Activated CD8-positive, alpha-beta memory T cell treated with anti-CD3 and anti-CD28 coated beads, Interleukin-2, amount 50 U/mL, for 4 hours (primary cell): Measurements from ENCODE around the gene P3R3URF.

Experiments used
- DNase-seq: peaks from one replicate; pipeline ENCODE4 v3.0.0-alpha.2; 2020

The P3R3URF gene

DNA sequence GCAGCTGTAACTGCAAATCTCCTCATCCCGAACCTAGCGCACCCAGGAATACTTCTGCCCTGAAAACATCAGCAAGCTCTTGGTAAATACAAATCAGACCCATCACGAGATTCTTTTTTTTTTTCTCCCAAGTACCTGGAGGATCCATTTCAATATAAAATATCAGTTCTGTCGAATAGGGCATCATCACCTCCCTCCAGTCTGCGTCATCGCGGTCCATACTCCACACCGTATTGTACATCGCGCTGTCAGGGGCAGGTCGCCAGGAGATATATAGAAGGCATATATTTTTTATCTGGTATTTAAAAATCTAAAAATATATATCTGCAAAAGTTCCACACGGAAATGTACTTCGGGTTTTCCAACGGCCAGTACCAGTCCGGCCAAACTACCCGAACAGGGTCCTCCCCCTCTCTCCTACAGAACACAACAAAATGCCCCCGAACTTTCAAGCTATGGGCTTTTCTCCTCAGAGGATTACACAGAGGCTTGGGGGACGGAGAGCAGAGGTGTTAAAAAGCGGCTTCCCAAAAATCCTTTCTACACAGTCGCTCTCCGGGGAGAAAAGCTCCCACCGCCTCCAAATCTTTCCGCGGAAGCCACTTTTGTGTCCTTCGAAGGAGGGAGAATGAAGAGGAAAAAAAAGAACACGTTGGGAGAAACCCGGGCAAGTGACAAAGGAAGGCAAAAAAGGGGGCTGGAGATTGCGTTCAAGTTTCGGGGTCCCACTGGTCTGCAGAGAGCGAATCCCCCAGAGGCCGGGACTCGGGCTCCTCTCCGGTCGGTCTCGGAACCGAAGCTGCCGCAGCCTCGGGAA lies 44.4 kb downstream of the P3R3URF start:
- peak; percentile 35 for DNase-seq

DNA sequence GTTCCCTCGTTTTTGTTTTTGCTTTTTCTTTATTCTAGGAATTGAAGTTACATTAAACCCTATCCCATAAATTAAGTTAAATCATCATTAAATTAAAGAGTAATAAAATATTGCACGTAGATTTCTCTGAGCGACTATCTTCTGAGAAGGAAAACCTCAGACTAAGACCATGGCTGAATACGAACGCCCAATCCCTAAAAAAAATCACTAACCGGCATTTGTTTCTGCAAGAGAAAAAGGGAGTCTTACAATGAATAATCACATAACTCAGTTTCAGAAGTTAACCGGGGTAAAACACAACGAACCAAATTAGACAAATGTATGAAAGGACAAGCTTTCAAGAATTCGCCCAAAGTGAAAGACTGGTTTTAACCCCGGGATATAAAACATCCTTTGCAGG lies 45.2 kb downstream of the P3R3URF start:
- no peak for DNase-seq

GRCh38 chr1:46130606-46131005 lies 45.7 kb downstream of the P3R3URF start:
- no peak for DNase-seq

- DNase-seq: no peak
Measured at GRCh38 chr1:46130121-46130520, 46.2 kb downstream of the P3R3URF start.

DNA sequence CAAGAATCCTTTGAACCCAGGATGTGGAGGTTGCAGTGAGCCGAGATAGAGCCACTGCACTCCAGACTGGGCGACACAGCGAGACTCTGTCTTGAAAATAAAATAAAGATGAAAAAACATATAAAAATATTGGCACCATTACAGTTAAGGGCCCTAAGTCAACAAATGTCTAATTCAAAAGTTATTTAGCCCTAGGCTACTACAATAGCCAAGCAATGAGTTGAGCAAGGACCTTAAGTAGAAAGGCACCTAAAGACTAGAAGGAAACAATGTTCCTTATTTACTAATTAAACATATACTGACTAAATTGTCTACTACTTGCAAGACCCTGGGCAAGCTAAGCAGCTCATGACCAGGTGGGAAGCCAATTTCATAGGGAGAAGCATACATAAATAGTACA lies 47.9 kb downstream of the P3R3URF start:
- DNase-seq: no peak
